Prostate gland (tissue), 2 donors: Measurements from ENCODE around the gene VAMP1.

Source experiments
- POLR2A ChIP-seq: fragments of 450-650 bp; IDR thresholded peaks from one replicate; pipeline ENCODE4 v1.6.1; 2016; ENCODE audit warnings: antibody characterized with exemption, mild to moderate bottlenecking
- POLR2AphosphoS5 ChIP-seq: sonication (generic); formaldehyde crosslinking; IDR thresholded peaks from one replicate; pipeline ENCODE4 v1.6.1; 2017; ENCODE audit warnings: antibody characterized with exemption
- TF ChIP-seq, protein P1 (sequence below), 4 experiments: fragments of 200-600 bp in 2 of 4; fragments of 450-650 bp in 2 of 4; sonication (generic) in 2 of 4; IDR thresholded peaks; 1 replicate in 3 of 4; 2 replicates in 1 of 4; pipeline ENCODE4 v1.5.1; 2016 to 2019; ENCODE audit warnings: antibody characterized with exemption in 4 of 4, mild to moderate bottlenecking in 2 of 4, moderate library complexity in 2 of 4

DNA sequence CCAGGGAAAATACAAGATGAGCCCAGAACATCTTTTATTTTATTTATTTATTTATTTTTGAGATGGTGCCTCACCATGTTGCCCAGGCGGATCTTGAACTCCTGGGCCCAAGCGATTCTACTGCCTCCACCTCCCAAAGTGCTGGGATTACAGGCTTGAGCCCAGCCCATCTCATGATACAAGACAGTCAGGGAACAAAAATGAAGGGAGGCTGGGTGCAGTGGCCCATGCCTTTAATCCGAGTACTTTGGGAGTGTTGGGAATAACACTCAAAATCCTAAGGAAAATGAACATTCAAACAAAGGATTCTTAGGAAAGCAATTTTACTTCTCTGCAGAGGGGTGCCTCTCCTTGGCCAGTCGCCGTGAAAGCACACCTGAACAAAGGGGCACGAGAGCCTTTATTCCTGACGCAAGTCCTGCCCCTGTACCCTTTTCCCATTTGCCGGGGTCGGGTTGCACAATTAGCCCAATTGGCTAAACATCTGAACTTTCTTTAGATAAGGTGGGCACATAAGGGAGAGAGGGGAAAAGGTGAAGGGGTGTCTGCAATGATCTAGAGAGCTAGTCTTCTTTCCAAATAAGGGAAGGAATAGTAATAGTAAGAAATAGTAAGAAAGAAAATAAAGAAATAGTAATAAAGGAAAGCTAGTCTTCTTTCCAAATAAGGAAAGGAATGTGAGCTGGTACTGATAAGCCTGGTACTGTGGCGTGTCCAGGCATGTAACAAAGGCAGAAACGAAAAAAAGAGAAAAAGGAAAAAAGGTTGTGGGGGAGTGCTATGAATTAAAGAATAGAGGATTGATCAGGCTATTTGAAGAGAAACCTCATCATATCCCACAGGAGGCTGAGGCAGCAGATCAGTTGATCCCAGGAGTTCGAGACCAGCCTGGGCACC lies 36.9 kb upstream of the VAMP1 start:
- TF ChIP-seq, protein P1, sequence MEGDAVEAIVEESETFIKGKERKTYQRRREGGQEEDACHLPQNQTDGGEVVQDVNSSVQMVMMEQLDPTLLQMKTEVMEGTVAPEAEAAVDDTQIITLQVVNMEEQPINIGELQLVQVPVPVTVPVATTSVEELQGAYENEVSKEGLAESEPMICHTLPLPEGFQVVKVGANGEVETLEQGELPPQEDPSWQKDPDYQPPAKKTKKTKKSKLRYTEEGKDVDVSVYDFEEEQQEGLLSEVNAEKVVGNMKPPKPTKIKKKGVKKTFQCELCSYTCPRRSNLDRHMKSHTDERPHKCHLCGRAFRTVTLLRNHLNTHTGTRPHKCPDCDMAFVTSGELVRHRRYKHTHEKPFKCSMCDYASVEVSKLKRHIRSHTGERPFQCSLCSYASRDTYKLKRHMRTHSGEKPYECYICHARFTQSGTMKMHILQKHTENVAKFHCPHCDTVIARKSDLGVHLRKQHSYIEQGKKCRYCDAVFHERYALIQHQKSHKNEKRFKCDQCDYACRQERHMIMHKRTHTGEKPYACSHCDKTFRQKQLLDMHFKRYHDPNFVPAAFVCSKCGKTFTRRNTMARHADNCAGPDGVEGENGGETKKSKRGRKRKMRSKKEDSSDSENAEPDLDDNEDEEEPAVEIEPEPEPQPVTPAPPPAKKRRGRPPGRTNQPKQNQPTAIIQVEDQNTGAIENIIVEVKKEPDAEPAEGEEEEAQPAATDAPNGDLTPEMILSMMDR (IDR thresholded peaks at IDR 0.05): no peak
- TF ChIP-seq POLR2A: no peak
- TF ChIP-seq POLR2AphosphoS5: no peak
